OCI-LY7 (cell line): ENCODE measurements around the gene RETNLB. TPM values are rescaled to one million over a fixed set of nuclear protein-coding genes. Genes with fewer than 3 reads are reported as not detected.

Experiments used
- BruUV-seq: library from RNA; stranded (reverse); fragments of 400-500 nt; replicated peaks from 2 replicates; lab custom pipeline; 2021; lab: Mats Ljungman, UMichigan
- CTCF ChIA-PET: fragments of 300-600 bp; sonication (Branson Sonifier 250); formaldehyde crosslinking; loops from one replicate; lab custom pipeline; 2022; ENCODE audit warnings: antibody characterized with exemption; ENCODE audit not compliant: unreplicated experiment; lab: Charles Lee
- POLR2A ChIA-PET: fragments of 300-600 bp; sonication (Branson Sonifier 250); formaldehyde crosslinking; loops from one replicate; lab custom pipeline; 2022; ENCODE audit warnings: antibody characterized with exemption; lab: Charles Lee
- DNase-seq: peaks from one replicate; pipeline ENCODE4 v3.0.0-alpha.2; 2015; ENCODE audit warnings: low spot score
- H2AFZ ChIP-seq: fragments of 200-600 bp; sonication (generic), shearing (Covaris generic); 2 replicates; pipeline ENCODE4 v1.6.1; 2014; ENCODE audit warnings: mild to moderate bottlenecking, antibody characterized with exemption, low read length, moderate library complexity
- H3K27ac ChIP-seq: fragments of 200-600 bp; sonication (generic); 2 replicates; pipeline ENCODE4 v1.5.1; 2014; ENCODE audit warnings: mixed run types, low read depth, mild to moderate bottlenecking, moderate library complexity, low read length, inconsistent platforms; ENCODE audit not compliant: poor library complexity, severe bottlenecking
- H3K36me3 ChIP-seq: fragments of 200-600 bp; sonication (generic); 2 replicates; pipeline ENCODE4 v1.6.1; 2014; ENCODE audit warnings: mild to moderate bottlenecking, antibody characterized with exemption, low read length, moderate library complexity, mixed read lengths; ENCODE audit not compliant: insufficient read depth
- H3K4me1 ChIP-seq: fragments of 200-600 bp; sonication (generic); 2 replicates; pipeline ENCODE4 v1.5.1; 2014; ENCODE audit warnings: mild to moderate bottlenecking, low read length; ENCODE audit not compliant: insufficient read depth, poor library complexity, severe bottlenecking
- H3K4me2 ChIP-seq: fragments of 200-600 bp; sonication (generic); 2 replicates; pipeline ENCODE4 v1.6.1; 2014; ENCODE audit warnings: mild to moderate bottlenecking, low read length
- H3K4me3 ChIP-seq: fragments of 200-600 bp; sonication (generic); 2 replicates; pipeline ENCODE4 v1.5.1; 2014; ENCODE audit warnings: mild to moderate bottlenecking, low read depth, low read length; ENCODE audit not compliant: poor library complexity, severe bottlenecking
- H3K79me2 ChIP-seq: fragments of 200-600 bp; sonication (generic); 2 replicates; pipeline ENCODE4 v1.6.1; 2016; ENCODE audit warnings: low read depth, mild to moderate bottlenecking, low read length, moderate library complexity, mixed read lengths; ENCODE audit not compliant: insufficient read depth
- H3K9me2 ChIP-seq: fragments of 200-600 bp; sonication (generic); 2 replicates; pipeline ENCODE4 v1.6.1; 2016; ENCODE audit warnings: mild to moderate bottlenecking, low read length, mixed read lengths; ENCODE audit not compliant: insufficient read depth
- H3K9me3 ChIP-seq: fragments of 200-600 bp; sonication (generic); 2 replicates; pipeline ENCODE4 v1.6.1; 2014; ENCODE audit warnings: mild to moderate bottlenecking, mixed run types, low read length, mixed read lengths
- H4K20me1 ChIP-seq: fragments of 200-600 bp; sonication (generic); 2 replicates; pipeline ENCODE4 v1.6.1; 2014; ENCODE audit warnings: mild to moderate bottlenecking, antibody characterized with exemption, low read length, moderate library complexity, mixed read lengths; ENCODE audit not compliant: insufficient read depth
- CTCF ChIP-seq: fragments of 200-600 bp; sonication (generic); conservative IDR thresholded peaks from 2 replicates; pipeline ENCODE4 v1.5.1; 2014; ENCODE audit warnings: mild to moderate bottlenecking, antibody characterized with exemption, low read length, moderate library complexity, mixed read lengths
- EZH2phosphoT487 ChIP-seq: fragments of 200-600 bp; sonication (generic); IDR thresholded peaks from 2 replicates; pipeline ENCODE4 v1.6.1; 2018; ENCODE audit warnings: low read depth, borderline replicate concordance, mild to moderate bottlenecking, mixed run types, antibody characterized with exemption, low read length, moderate library complexity, mixed read lengths
- intact Hi-C: fragments of 100-400 bp; cut with micrococcal nuclease; formaldehyde crosslinking; loops from one replicate; pipeline ENCODE4 v1.10.0; 2022; ENCODE audit not compliant: unreplicated experiment
- total RNA-seq, 2 experiments: library from RNA; depleted of rRNA in 1 of 2; stranded (reverse); fragments of >200 nt in 1 of 2; shearing (Covaris generic) in 1 of 2; gene quantifications; 2 replicates each; pipeline ENCODE4 v1.2.3, GENCODE V29; 2014 to 2022

Gene RETNLB
- total RNA-seq, 2 experiments from 2014 or later, result not detected

GRCh38 chr3:108718454-108718853 is 38.8 kb downstream of the RETNLB start:
- Histone ChIP-seq H3K9me2 (no peaks in the 10 kb centered on the region), H3K79me2 (no peaks in the 10 kb centered on the region), H3K36me3 (no peaks in the 10 kb centered on the region), H3K27ac (no peak overlapping the region), H4K20me1 (no peaks in the 10 kb centered on the region), H3K9me3 (no peaks in the 10 kb centered on the region), H3K4me3 (no peak overlapping the region), H3K4me1 (no peaks in the 10 kb centered on the region), H2AFZ (no peak overlapping the region), H3K4me2 (no peak overlapping the region)
- DNase-seq, result no peak
- TF ChIP-seq EZH2phosphoT487, result no peak
- TF ChIP-seq CTCF, result no peak
- CTCF ChIA-PET, result no interaction called here
- no TSS peak for BruUV-seq
- intact Hi-C loops, result no loop called here
- POLR2A ChIA-PET, result no interaction called here

- H3K9me3 ChIP-seq, result no peaks in the 10 kb centered on the region
- no peak overlapping the region for H3K27ac ChIP-seq
- no peak overlapping the region for H3K4me3 ChIP-seq
- H4K20me1 ChIP-seq, result no peaks in the 10 kb centered on the region
- CTCF ChIA-PET, result no interaction called here
- no peaks in the 10 kb centered on the region for H3K79me2 ChIP-seq
- BruUV-seq, result no TSS peak
- intact Hi-C loops, result no loop called here
- POLR2A ChIA-PET, result interaction anchor here (0.6 kb wide), 2 partner anchors 513 to 529 kb away, joined by 3 to 4 read pairs; no protein-coding TSS in a partner anchor
- no peak for DNase-seq
- H3K36me3 ChIP-seq, result no peaks in the 10 kb centered on the region
- H3K9me2 ChIP-seq, result no peaks in the 10 kb centered on the region
- H3K4me2 ChIP-seq, result no peak overlapping the region
- H2AFZ ChIP-seq, result no peak overlapping the region
- TF ChIP-seq CTCF, result no peak
- TF ChIP-seq EZH2phosphoT487, result no peak
- no peaks in the 10 kb centered on the region for H3K4me1 ChIP-seq
Observed at GRCh38 chr3:108713816-108714215, 43.4 kb downstream of the RETNLB start.

GRCh38 chr3:108713009-108713516 is 44.1 kb downstream of the RETNLB start:
- Histone ChIP-seq H3K9me2 (no peaks in the 10 kb centered on the region), H3K79me2 (no peaks in the 10 kb centered on the region), H4K20me1 (no peaks in the 10 kb centered on the region), H3K9me3 (no peaks in the 10 kb centered on the region), H3K36me3 (no peaks in the 10 kb centered on the region), H3K4me1 (no peaks in the 10 kb centered on the region), H3K27ac (no peak overlapping the region), H3K4me2 (no peak overlapping the region), H3K4me3 (no peak overlapping the region), H2AFZ (no peak overlapping the region)
- TF ChIP-seq EZH2phosphoT487, result no peak
- TF ChIP-seq CTCF, result no peak
- POLR2A ChIA-PET, result no interaction called here
- intact Hi-C loops, result no loop called here
- DNase-seq, result no peak
- CTCF ChIA-PET, result no interaction called here
- BruUV-seq, result no TSS peak
